HepG2 (cell line): ENCODE measurements around the gene GAS2L1. TPM values are rescaled to one million over a fixed set of nuclear protein-coding genes. Genes with fewer than 3 reads are reported as not detected.
A peak's percentile ranks its signal among the peaks of the same experiment; 100 is the strongest.

Experiments
- ATAD3A ChIP-seq: sonication (generic); formaldehyde crosslinking; IDR thresholded peaks from 2 replicates; pipeline ENCODE4 v1.4.0; 2020; ENCODE audit warnings: missing genetic modification reagents
- CCDC6 ChIP-seq: sonication (generic); formaldehyde crosslinking; IDR thresholded peaks from 2 replicates; pipeline ENCODE4 v1.8.1; 2022; ENCODE audit warnings: mild to moderate bottlenecking, missing genetic modification reagents, moderate library complexity
- FOXA3 ChIP-seq: IDR thresholded peaks from 2 replicates; pipeline ENCODE4 v1.6.1; 2016; ENCODE audit warnings: missing genetic modification reagents, missing compliant biosample characterization
- GLI4 ChIP-seq: sonication (generic); formaldehyde crosslinking; IDR thresholded peaks from 2 replicates; pipeline ENCODE4 v1.5.1; 2020; ENCODE audit warnings: missing genetic modification reagents, mild to moderate bottlenecking, moderate library complexity, borderline replicate concordance
- HMGA1 ChIP-seq: sonication (generic); formaldehyde crosslinking; conservative IDR thresholded peaks from 2 replicates; pipeline ENCODE4 v1.4.0; 2020; ENCODE audit warnings: missing genetic modification reagents
- POGZ ChIP-seq: sonication (generic); formaldehyde crosslinking; IDR thresholded peaks from 2 replicates; pipeline ENCODE4 v1.4.0; 2020; ENCODE audit warnings: mild to moderate bottlenecking, missing genetic modification reagents
- STAG1 ChIP-seq: sonication (generic); formaldehyde crosslinking; IDR thresholded peaks from 2 replicates; pipeline ENCODE4 v1.4.0; 2020; ENCODE audit warnings: missing genetic modification reagents
- TCF12 ChIP-seq, 2 experiments: fragments of 450-650 bp in 1 of 2; sonication (generic) in 1 of 2; formaldehyde crosslinking in 1 of 2; IDR thresholded peaks; 2 replicates each; pipeline versions ENCODE4 v1.6.1 to v1.8.0; 2017 to 2022; ENCODE audit warnings: antibody characterized with exemption in 1 of 2, mild to moderate bottlenecking in 1 of 2, missing genetic modification reagents in 1 of 2, moderate library complexity in 1 of 2
- TCF7L2 ChIP-seq: IDR thresholded peaks from 2 replicates; pipeline ENCODE4 v1.6.1; 2011; ENCODE audit warnings: mild to moderate bottlenecking, low read depth, low read length, moderate library complexity
- ZC3H13 ChIP-seq: sonication (generic); formaldehyde crosslinking; IDR thresholded peaks from 2 replicates; pipeline ENCODE4 v1.8.1; 2023; ENCODE audit warnings: mild to moderate bottlenecking, missing genetic modification reagents, moderate library complexity
- ZFP62 ChIP-seq: sonication (generic); formaldehyde crosslinking; IDR thresholded peaks from 2 replicates; pipeline ENCODE4 v1.4.0; 2020; ENCODE audit warnings: missing genetic modification reagents
- ZNF10 ChIP-seq: sonication (generic); formaldehyde crosslinking; IDR thresholded peaks from 2 replicates; pipeline ENCODE4 v1.4.0; 2020; ENCODE audit warnings: mild to moderate bottlenecking, low read depth, missing genetic modification reagents, borderline replicate concordance
- ZNF121 ChIP-seq: sonication (generic); formaldehyde crosslinking; IDR thresholded peaks from 2 replicates; pipeline ENCODE4 v1.5.0; 2020; ENCODE audit warnings: mild to moderate bottlenecking, missing genetic modification reagents
- ZNF564 ChIP-seq: sonication (generic); formaldehyde crosslinking; IDR thresholded peaks from 2 replicates; pipeline ENCODE4 v1.8.1; 2023; ENCODE audit warnings: mild to moderate bottlenecking, missing genetic modification reagents
- ZNF660 ChIP-seq: sonication (generic); formaldehyde crosslinking; IDR thresholded peaks from 2 replicates; pipeline ENCODE4 v1.5.1; 2020; ENCODE audit warnings: mild to moderate bottlenecking, low read depth, missing genetic modification reagents, borderline replicate concordance
- polyA plus RNA-seq, 8 experiments: library from polyadenylated mRNA; depleted of rRNA in 3 of 8; stranded (reverse) in 7 of 8; unstranded in 1 of 8; fragments of >200 nt; fragmentation: Illumina TruSeq in 4 of 8; extraction: Trizol in 4 of 8; gene quantifications; 2 replicates each; pipeline versions ENCODE4 v1.2.1 to v1.2.3, GENCODE V29; 2011 to 2016; ENCODE audit warnings: low read depth in 4 of 8, missing spikeins in 1 of 8, mixed read lengths in 1 of 8; ENCODE audit not compliant: insufficient read depth in 1 of 8
- total RNA-seq, 5 experiments: library from RNA; depleted of rRNA; stranded (reverse); fragments of >200 nt; fragmentation: Illumina TruSeq; extraction: Trizol; gene quantifications; 2 replicates each; pipeline ENCODE4 v1.2.3, GENCODE V29; 2016; ENCODE audit warnings: low read depth in 1 of 5
- TF ChIP-seq, protein P1 (sequence below), 2 experiments: IDR thresholded peaks; 2 replicates each; pipeline ENCODE4 v1.6.1; 2011 to 2012; ENCODE audit warnings: low read length in 2 of 2, borderline replicate concordance in 1 of 2, low read depth in 1 of 2, mild to moderate bottlenecking in 1 of 2, moderate library complexity in 1 of 2
- TF ChIP-seq, protein P2 (sequence below): sonication (generic); formaldehyde crosslinking; IDR thresholded peaks from 2 replicates; pipeline ENCODE4 v1.4.0; 2020; ENCODE audit warnings: mild to moderate bottlenecking, missing genetic modification reagents
- TF ChIP-seq, protein P3 (sequence below): sonication (generic); formaldehyde crosslinking; IDR thresholded peaks from 2 replicates; pipeline ENCODE4 v1.5.0; 2020; ENCODE audit warnings: mild to moderate bottlenecking, low read depth, missing genetic modification reagents, borderline replicate concordance
- TF ChIP-seq, protein P4 (sequence below): IDR thresholded peaks from 2 replicates; pipeline ENCODE4 v1.6.1; 2012; ENCODE audit warnings: inconsistent platforms
- TF ChIP-seq, protein P5 (sequence below): IDR thresholded peaks from 2 replicates; pipeline ENCODE4 v1.6.1; 2016
- TF ChIP-seq, protein P6 (sequence below): IDR thresholded peaks from 2 replicates; pipeline ENCODE4 v1.6.1; 2016; ENCODE audit warnings: low read depth, borderline replicate concordance

The GAS2L1 gene
- total and polyA plus RNA-seq, 2 of the 13 experiments (the other 11 are each of a cell fraction or from before 2014, with no cell fraction given), result 1.8 to 3.3 TPM

DNA sequence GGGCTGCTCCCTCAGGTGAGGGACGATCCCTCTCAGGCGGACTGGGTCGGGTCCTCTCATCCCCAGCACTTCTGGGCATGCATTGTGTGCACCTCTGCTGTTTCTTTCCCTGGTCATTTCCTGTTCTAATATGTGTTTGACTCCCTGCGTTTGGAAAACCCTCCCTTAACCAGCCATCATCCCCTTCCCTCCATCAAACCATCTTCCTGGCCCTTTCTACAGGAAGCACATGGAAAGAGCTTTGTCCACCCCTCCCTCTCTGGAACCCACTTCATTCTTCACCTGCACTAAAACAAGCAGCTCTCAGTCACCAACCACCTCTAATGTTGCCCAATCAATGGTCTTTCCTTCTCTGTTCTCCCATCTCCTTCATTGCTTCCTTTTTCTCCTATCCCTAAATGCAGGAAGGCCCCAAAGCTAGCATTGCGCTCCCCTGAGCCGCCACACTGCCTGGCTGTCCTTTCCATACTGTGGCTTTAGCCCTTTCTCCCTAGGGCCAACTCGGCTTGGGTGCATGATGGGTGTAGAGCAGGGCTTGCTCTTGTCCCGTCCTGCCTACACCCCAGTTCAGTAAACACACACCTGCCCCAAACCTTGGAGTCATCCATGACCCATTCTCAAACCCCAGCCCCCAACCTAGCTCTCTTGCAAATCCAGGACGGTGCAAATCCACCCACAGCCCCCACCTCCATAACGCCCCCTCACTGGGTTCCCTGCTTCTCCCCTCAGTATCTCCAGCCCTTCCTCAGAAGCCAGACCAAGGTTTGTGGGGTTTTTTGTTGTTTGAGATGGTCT is 5.4 kb upstream of the GAS2L1 start (continued):
- TF ChIP-seq, protein P1, sequence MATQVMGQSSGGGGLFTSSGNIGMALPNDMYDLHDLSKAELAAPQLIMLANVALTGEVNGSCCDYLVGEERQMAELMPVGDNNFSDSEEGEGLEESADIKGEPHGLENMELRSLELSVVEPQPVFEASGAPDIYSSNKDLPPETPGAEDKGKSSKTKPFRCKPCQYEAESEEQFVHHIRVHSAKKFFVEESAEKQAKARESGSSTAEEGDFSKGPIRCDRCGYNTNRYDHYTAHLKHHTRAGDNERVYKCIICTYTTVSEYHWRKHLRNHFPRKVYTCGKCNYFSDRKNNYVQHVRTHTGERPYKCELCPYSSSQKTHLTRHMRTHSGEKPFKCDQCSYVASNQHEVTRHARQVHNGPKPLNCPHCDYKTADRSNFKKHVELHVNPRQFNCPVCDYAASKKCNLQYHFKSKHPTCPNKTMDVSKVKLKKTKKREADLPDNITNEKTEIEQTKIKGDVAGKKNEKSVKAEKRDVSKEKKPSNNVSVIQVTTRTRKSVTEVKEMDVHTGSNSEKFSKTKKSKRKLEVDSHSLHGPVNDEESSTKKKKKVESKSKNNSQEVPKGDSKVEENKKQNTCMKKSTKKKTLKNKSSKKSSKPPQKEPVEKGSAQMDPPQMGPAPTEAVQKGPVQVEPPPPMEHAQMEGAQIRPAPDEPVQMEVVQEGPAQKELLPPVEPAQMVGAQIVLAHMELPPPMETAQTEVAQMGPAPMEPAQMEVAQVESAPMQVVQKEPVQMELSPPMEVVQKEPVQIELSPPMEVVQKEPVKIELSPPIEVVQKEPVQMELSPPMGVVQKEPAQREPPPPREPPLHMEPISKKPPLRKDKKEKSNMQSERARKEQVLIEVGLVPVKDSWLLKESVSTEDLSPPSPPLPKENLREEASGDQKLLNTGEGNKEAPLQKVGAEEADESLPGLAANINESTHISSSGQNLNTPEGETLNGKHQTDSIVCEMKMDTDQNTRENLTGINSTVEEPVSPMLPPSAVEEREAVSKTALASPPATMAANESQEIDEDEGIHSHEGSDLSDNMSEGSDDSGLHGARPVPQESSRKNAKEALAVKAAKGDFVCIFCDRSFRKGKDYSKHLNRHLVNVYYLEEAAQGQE (IDR thresholded peaks at IDR 0.05; ENCODE audit: borderline replicate concordance in 1 of 2, low read depth in 1 of 2, low read length in 2 of 2), result no peak
- TF ChIP-seq POGZ (no peak), ATAD3A (CRISPR knock-in tag) (no peak), ZNF121 (CRISPR knock-in tag) (no peak), FOXA3 (CRISPR knock-in tag) (no peak), ZNF564 (CRISPR knock-in tag) (no peak), HMGA1 (no peak), ZNF10 (no peak), CCDC6 (CRISPR knock-in tag) (no peak), GLI4 (no peak), STAG1 (CRISPR knock-in tag) (no peak), ZNF660 (CRISPR knock-in tag) (no peak), ZFP62 (no peak), TCF12 (IDR thresholded peaks at IDR 0.05) (no peak), TCF12 (CRISPR knock-in tag; IDR thresholded peaks at IDR 0.05) (no peak), ZC3H13 (CRISPR knock-in tag) (0 out of 2 replicates have a peak, but pooled peaks have one; percentile 40), TCF7L2 (no peak)
- TF ChIP-seq, protein P2, sequence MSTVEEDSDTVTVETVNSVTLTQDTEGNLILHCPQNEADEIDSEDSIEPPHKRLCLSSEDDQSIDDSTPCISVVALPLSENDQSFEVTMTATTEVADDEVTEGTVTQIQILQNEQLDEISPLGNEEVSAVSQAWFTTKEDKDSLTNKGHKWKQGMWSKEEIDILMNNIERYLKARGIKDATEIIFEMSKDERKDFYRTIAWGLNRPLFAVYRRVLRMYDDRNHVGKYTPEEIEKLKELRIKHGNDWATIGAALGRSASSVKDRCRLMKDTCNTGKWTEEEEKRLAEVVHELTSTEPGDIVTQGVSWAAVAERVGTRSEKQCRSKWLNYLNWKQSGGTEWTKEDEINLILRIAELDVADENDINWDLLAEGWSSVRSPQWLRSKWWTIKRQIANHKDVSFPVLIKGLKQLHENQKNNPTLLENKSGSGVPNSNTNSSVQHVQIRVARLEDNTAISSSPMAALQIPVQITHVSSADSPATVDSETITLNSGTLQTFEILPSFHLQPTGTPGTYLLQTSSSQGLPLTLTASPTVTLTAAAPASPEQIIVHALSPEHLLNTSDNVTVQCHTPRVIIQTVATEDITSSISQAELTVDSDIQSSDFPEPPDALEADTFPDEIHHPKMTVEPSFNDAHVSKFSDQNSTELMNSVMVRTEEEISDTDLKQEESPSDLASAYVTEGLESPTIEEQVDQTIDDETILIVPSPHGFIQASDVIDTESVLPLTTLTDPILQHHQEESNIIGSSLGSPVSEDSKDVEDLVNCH (CRISPR knock-in tag), result no peak
- TF ChIP-seq, protein P3, sequence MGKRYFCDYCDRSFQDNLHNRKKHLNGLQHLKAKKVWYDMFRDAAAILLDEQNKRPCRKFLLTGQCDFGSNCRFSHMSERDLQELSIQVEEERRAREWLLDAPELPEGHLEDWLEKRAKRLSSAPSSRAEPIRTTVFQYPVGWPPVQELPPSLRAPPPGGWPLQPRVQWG (CRISPR knock-in tag), result no peak
- TF ChIP-seq, protein P4, sequence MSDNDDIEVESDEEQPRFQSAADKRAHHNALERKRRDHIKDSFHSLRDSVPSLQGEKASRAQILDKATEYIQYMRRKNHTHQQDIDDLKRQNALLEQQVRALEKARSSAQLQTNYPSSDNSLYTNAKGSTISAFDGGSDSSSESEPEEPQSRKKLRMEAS, result no peak
- TF ChIP-seq, protein P5, sequence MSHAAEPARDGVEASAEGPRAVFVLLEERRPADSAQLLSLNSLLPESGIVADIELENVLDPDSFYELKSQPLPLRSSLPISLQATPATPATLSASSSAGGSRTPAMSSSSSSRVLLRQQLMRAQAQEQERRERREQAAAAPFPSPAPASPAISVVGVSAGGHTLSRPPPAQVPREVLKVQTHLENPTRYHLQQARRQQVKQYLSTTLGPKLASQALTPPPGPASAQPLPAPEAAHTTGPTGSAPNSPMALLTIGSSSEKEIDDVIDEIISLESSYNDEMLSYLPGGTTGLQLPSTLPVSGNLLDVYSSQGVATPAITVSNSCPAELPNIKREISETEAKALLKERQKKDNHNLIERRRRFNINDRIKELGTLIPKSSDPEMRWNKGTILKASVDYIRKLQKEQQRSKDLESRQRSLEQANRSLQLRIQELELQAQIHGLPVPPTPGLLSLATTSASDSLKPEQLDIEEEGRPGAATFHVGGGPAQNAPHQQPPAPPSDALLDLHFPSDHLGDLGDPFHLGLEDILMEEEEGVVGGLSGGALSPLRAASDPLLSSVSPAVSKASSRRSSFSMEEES (CRISPR knock-in tag), result no peak
- TF ChIP-seq, protein P6, sequence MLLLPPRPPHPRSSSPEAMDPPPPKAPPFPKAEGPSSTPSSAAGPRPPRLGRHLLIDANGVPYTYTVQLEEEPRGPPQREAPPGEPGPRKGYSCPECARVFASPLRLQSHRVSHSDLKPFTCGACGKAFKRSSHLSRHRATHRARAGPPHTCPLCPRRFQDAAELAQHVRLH (CRISPR knock-in tag), result no peak
